Measurements from ENCODE around the gene GATAD2B. TPM values are rescaled to one million over a fixed set of nuclear protein-coding genes. Genes with fewer than 3 reads are reported as not detected.
A peak's percentile ranks its signal among the peaks of the same experiment; 100 is the strongest.

The GATAD2B gene
- total RNA-seq, 1 experiment from 2014 or later, result 46.9 TPM

DNA sequence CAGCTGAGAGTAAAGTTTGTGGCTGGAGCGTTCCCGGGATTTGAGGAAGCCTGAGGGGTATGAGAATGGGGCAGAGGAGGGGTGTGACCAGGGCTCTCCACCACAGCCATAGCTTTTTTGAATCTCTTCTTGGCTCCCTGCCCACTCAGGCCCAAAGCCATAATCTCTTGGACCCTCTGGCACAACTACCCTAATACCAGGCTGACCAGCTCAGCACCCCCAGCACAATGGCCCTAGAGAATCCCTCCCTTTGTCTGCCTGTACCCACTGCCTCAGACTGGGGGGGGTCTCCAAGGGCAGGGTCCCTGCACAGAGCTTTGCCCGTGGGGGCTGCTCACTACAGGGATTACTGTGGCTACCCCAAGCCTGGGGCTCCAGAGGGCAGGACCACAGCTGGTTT, 16.2 kb upstream of the GATAD2B start:
- H3K4me3 Mint-ChIP-seq, result no peak overlapping the region
- ATAC-seq (no peak), DNase-seq (ENCODE audit: low spot score) (no peak)
- H3K27me3 Mint-ChIP-seq (ENCODE audit: low read depth), result no peaks in the 10 kb centered on the region
- ChIA-PET POLR2A (interaction anchor here (0.7 kb wide), 1 partner anchor 121 kb away, joined by 3 read pairs; no protein-coding TSS in a partner anchor), CTCF (no interaction called here)
- H3K4me1 Mint-ChIP-seq, result no peaks in the 10 kb centered on the region
- H3K9me3 Mint-ChIP-seq, result no peaks in the 10 kb centered on the region
- no peak overlapping the region for H3K27ac Mint-ChIP-seq
- H3K36me3 Mint-ChIP-seq, result peaks cover 53% of the 10 kb centered on the region
- TF ChIP-seq ZNF232 (CRISPR knock-in tag; IDR thresholded peaks at IDR 0.05) (no peak), ZNF138 (CRISPR knock-in tag; conservative IDR thresholded peaks at IDR 0.05) (no peak), IRF2 (CRISPR knock-in tag; IDR thresholded peaks at IDR 0.05; ENCODE audit: borderline replicate concordance, low read depth) (no peak), ZNF263 (CRISPR knock-in tag; IDR thresholded peaks at IDR 0.05; ENCODE audit: low read depth) (no peak), MXD4 (CRISPR knock-in tag; IDR thresholded peaks at IDR 0.05; ENCODE audit: borderline replicate concordance) (no peak), NR2C2 (CRISPR knock-in tag; IDR thresholded peaks at IDR 0.05) (no peak), NR1H2 (CRISPR knock-in tag; IDR thresholded peaks at IDR 0.05) (no peak)
- TF ChIP-seq, protein P1, sequence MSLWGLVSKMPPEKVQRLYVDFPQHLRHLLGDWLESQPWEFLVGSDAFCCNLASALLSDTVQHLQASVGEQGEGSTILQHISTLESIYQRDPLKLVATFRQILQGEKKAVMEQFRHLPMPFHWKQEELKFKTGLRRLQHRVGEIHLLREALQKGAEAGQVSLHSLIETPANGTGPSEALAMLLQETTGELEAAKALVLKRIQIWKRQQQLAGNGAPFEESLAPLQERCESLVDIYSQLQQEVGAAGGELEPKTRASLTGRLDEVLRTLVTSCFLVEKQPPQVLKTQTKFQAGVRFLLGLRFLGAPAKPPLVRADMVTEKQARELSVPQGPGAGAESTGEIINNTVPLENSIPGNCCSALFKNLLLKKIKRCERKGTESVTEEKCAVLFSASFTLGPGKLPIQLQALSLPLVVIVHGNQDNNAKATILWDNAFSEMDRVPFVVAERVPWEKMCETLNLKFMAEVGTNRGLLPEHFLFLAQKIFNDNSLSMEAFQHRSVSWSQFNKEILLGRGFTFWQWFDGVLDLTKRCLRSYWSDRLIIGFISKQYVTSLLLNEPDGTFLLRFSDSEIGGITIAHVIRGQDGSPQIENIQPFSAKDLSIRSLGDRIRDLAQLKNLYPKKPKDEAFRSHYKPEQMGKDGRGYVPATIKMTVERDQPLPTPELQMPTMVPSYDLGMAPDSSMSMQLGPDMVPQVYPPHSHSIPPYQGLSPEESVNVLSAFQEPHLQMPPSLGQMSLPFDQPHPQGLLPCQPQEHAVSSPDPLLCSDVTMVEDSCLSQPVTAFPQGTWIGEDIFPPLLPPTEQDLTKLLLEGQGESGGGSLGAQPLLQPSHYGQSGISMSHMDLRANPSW (CRISPR knock-in tag; conservative IDR thresholded peaks at IDR 0.05; ENCODE audit: low read depth), result no peak
- TF ChIP-seq, protein P2, sequence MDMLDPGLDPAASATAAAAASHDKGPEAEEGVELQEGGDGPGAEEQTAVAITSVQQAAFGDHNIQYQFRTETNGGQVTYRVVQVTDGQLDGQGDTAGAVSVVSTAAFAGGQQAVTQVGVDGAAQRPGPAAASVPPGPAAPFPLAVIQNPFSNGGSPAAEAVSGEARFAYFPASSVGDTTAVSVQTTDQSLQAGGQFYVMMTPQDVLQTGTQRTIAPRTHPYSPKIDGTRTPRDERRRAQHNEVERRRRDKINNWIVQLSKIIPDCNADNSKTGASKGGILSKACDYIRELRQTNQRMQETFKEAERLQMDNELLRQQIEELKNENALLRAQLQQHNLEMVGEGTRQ (CRISPR knock-in tag; IDR thresholded peaks at IDR 0.05), result no peak

DNA sequence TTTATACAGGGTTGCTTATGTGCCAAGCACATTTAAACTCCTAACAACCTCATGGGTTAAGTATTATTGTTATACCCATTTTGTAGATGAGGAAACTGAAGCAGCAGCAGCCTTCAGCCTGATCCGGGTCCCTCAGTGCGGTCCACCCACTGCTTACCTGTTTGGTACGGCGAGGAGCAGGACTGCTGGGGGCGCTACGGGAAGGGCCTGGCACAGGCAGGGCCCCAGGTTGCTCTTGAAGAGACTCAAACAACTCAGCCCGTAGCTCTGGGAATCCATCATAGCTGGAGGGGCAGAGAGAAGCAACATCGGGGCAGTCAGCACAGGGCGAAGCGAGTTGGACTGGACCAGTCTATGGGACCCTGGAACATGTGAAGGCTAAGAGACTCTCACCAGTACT, 14.6 kb upstream of the GATAD2B start:
- ChIA-PET CTCF (no interaction called here), POLR2A (interaction anchor here (0.5 to 1.3 kb wide), 2 partner anchors 9 to 156 kb away, joined by 3 to 5 read pairs; partner anchors contain the start of gene DENND4B)
- ATAC-seq, result no peak
- H3K27me3 Mint-ChIP-seq (ENCODE audit: low read depth), result no peaks in the 10 kb centered on the region
- no peak for DNase-seq (ENCODE audit: low spot score)
- no peak overlapping the region for H3K4me3 Mint-ChIP-seq
- H3K9me3 Mint-ChIP-seq, result no peaks in the 10 kb centered on the region
- no peak overlapping the region; the same call in 1 of the 2 replicates for H3K27ac Mint-ChIP-seq
- H3K36me3 Mint-ChIP-seq, result peaks cover 59% of the 10 kb centered on the region
- H3K4me1 Mint-ChIP-seq, result no peaks in the 10 kb centered on the region
- TF ChIP-seq CREB1 (CRISPR knock-in tag; IDR thresholded peaks at IDR 0.05) (no peak), RORB (CRISPR knock-in tag; IDR thresholded peaks at IDR 0.05) (no peak)
- TF ChIP-seq, protein P3, sequence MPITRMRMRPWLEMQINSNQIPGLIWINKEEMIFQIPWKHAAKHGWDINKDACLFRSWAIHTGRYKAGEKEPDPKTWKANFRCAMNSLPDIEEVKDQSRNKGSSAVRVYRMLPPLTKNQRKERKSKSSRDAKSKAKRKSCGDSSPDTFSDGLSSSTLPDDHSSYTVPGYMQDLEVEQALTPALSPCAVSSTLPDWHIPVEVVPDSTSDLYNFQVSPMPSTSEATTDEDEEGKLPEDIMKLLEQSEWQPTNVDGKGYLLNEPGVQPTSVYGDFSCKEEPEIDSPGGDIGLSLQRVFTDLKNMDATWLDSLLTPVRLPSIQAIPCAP (CRISPR knock-in tag; IDR thresholded peaks at IDR 0.05), result no peak
- TF ChIP-seq, protein P4, sequence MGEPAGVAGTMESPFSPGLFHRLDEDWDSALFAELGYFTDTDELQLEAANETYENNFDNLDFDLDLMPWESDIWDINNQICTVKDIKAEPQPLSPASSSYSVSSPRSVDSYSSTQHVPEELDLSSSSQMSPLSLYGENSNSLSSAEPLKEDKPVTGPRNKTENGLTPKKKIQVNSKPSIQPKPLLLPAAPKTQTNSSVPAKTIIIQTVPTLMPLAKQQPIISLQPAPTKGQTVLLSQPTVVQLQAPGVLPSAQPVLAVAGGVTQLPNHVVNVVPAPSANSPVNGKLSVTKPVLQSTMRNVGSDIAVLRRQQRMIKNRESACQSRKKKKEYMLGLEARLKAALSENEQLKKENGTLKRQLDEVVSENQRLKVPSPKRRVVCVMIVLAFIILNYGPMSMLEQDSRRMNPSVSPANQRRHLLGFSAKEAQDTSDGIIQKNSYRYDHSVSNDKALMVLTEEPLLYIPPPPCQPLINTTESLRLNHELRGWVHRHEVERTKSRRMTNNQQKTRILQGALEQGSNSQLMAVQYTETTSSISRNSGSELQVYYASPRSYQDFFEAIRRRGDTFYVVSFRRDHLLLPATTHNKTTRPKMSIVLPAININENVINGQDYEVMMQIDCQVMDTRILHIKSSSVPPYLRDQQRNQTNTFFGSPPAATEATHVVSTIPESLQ (CRISPR knock-in tag; IDR thresholded peaks at IDR 0.05), result no peak

DNA sequence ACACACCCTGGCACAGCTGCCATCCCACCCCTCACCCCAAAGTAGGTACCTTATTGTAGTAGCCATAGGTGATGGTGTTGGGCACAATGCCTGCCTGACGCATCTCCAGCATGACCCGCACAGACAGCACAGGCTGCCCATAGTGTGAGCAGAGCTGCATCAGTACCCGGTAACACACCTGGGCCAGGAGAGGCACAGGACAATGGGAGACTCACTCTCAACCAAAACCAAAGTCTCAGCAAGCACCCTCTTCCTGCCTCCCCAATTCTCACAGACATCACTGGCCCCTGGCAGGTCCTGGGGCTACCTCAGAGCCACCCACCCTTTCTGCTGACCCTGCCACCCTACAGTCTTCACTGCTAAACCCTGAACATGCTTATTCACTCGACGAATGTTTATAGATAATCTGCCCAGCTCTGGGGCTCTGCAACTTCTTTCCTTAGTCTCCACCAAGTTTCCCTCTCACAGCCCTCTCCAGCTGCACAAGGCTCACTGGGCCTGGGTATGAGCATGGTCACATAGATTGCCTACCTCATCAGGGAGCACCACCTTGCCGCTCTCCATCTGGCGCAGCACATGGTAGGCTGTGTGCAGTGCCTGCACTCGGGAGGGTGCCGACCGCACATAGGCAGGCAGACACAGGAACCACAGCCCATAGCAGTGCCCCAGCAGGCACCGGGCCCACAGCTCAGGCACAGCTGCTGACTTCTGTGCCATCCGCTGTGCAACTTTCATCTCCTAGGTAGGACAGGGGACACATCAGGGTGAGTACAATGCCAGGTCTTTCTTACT, 13.4 kb upstream of the GATAD2B start:
- TF ChIP-seq, protein P5, sequence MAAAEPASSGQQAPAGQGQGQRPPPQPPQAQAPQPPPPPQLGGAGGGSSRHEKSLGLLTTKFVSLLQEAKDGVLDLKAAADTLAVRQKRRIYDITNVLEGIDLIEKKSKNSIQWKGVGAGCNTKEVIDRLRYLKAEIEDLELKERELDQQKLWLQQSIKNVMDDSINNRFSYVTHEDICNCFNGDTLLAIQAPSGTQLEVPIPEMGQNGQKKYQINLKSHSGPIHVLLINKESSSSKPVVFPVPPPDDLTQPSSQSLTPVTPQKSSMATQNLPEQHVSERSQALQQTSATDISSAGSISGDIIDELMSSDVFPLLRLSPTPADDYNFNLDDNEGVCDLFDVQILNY (CRISPR knock-in tag; IDR thresholded peaks at IDR 0.05), result no peak
- TF ChIP-seq IRF2 (CRISPR knock-in tag; IDR thresholded peaks at IDR 0.05; ENCODE audit: borderline replicate concordance, low read depth) (no peak), NR1H2 (CRISPR knock-in tag; IDR thresholded peaks at IDR 0.05) (no peak), CREM (CRISPR knock-in tag; IDR thresholded peaks at IDR 0.05) (no peak)
- TF ChIP-seq, protein P6, sequence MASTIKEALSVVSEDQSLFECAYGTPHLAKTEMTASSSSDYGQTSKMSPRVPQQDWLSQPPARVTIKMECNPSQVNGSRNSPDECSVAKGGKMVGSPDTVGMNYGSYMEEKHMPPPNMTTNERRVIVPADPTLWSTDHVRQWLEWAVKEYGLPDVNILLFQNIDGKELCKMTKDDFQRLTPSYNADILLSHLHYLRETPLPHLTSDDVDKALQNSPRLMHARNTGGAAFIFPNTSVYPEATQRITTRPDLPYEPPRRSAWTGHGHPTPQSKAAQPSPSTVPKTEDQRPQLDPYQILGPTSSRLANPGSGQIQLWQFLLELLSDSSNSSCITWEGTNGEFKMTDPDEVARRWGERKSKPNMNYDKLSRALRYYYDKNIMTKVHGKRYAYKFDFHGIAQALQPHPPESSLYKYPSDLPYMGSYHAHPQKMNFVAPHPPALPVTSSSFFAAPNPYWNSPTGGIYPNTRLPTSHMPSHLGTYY (CRISPR knock-in tag; IDR thresholded peaks at IDR 0.05), result no peak
- TF ChIP-seq, protein P7, sequence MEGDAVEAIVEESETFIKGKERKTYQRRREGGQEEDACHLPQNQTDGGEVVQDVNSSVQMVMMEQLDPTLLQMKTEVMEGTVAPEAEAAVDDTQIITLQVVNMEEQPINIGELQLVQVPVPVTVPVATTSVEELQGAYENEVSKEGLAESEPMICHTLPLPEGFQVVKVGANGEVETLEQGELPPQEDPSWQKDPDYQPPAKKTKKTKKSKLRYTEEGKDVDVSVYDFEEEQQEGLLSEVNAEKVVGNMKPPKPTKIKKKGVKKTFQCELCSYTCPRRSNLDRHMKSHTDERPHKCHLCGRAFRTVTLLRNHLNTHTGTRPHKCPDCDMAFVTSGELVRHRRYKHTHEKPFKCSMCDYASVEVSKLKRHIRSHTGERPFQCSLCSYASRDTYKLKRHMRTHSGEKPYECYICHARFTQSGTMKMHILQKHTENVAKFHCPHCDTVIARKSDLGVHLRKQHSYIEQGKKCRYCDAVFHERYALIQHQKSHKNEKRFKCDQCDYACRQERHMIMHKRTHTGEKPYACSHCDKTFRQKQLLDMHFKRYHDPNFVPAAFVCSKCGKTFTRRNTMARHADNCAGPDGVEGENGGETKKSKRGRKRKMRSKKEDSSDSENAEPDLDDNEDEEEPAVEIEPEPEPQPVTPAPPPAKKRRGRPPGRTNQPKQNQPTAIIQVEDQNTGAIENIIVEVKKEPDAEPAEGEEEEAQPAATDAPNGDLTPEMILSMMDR (IDR thresholded peaks at IDR 0.05), result no peak
- Mint-ChIP-seq H3K27ac (peak overlapping the region; percentile 28; the same call in 1 of the 2 replicates), H3K36me3 (peaks cover 63% of the 10 kb centered on the region), H3K4me3 (no peak overlapping the region), H3K9me3 (no peaks in the 10 kb centered on the region), H3K27me3 (ENCODE audit: low read depth) (no peaks in the 10 kb centered on the region), H3K4me1 (no peaks in the 10 kb centered on the region)
- POLR2A ChIA-PET, result no interaction called here
- DNase-seq (ENCODE audit: low spot score) (no peak), ATAC-seq (no peak)
- CTCF ChIA-PET, result no interaction called here

Data from WTC11 (cell line).